H9 (cell line): ENCODE measurements around the gene RAPGEF6. TPM values are rescaled to one million over a fixed set of nuclear protein-coding genes. Genes with fewer than 3 reads are reported as not detected.

Experiments
- DNase-seq: peaks from one replicate; pipeline ENCODE4 v3.0.0-alpha.2; 2017
- H2AFZ ChIP-seq: one replicate; pipeline ENCODE4 v1.6.1; 2013; ENCODE audit warnings: mild to moderate bottlenecking, low read length, control low read depth, moderate library complexity
- H2AK5ac ChIP-seq: 2 replicates; pipeline ENCODE4 v1.6.1; 2013; ENCODE audit warnings: low read length, control low read depth, mixed read lengths; ENCODE audit not compliant: insufficient read length
- H2BK120ac ChIP-seq: one replicate; pipeline ENCODE4 v1.6.1; 2013; ENCODE audit warnings: low read depth, mild to moderate bottlenecking, low read length, control low read depth, inconsistent platforms; ENCODE audit not compliant: poor library complexity, severe bottlenecking
- H2BK12ac ChIP-seq: 2 replicates; pipeline ENCODE4 v1.6.1; 2013; ENCODE audit warnings: low read length, control low read depth, mixed read lengths, low read depth; ENCODE audit not compliant: insufficient read length
- H2BK15ac ChIP-seq: 2 replicates; pipeline ENCODE4 v1.6.1; 2013; ENCODE audit warnings: low read depth, low read length, control low read depth
- H2BK20ac ChIP-seq: one replicate; pipeline ENCODE4 v1.6.1; 2013; ENCODE audit warnings: low read depth, mild to moderate bottlenecking, low read length, control low read depth, inconsistent platforms; ENCODE audit not compliant: poor library complexity, severe bottlenecking
- H2BK5ac ChIP-seq: 2 replicates; pipeline ENCODE4 v1.6.1; 2013; ENCODE audit warnings: low read length, control low read depth, mixed read lengths; ENCODE audit not compliant: insufficient read length
- H3K14ac ChIP-seq: 2 replicates; pipeline ENCODE4 v1.6.1; 2013; ENCODE audit warnings: low read length, control low read depth; ENCODE audit not compliant: insufficient read depth
- H3K18ac ChIP-seq: 2 replicates; pipeline ENCODE4 v1.6.1; 2013; ENCODE audit warnings: low read depth, mild to moderate bottlenecking, mixed read lengths, low read length, control low read depth; ENCODE audit not compliant: insufficient read length
- H3K23ac ChIP-seq: 2 replicates; pipeline ENCODE4 v1.6.1; 2013; ENCODE audit warnings: low read length, control low read depth, mixed read lengths, low read depth; ENCODE audit not compliant: insufficient read length
- H3K23me2 ChIP-seq: 2 replicates; pipeline ENCODE4 v1.6.1; 2013; ENCODE audit warnings: low read depth, mild to moderate bottlenecking, mixed read lengths, low read length, control low read depth; ENCODE audit not compliant: insufficient read length, poor library complexity, severe bottlenecking
- H3K27ac ChIP-seq: 2 replicates; pipeline ENCODE4 v1.5.1; 2013; ENCODE audit warnings: low read length, control low read depth, mixed read lengths, low read depth; ENCODE audit not compliant: insufficient read length
- H3K27me3 ChIP-seq: 2 replicates; pipeline ENCODE4 v1.6.1; 2013; ENCODE audit warnings: low read length, control low read depth, inconsistent platforms; ENCODE audit not compliant: insufficient read depth
- H3K4ac ChIP-seq: 2 replicates; pipeline ENCODE4 v1.6.1; 2013; ENCODE audit warnings: low read depth, mild to moderate bottlenecking, control low read depth, inconsistent platforms, low read length, moderate library complexity
- H3K4me1 ChIP-seq: 2 replicates; pipeline ENCODE4 v1.6.1; 2013; ENCODE audit warnings: low read length, control low read depth, inconsistent platforms; ENCODE audit not compliant: insufficient read depth
- H3K4me2 ChIP-seq: 2 replicates; pipeline ENCODE4 v1.6.1; 2013; ENCODE audit warnings: low read length, control low read depth, mixed read lengths; ENCODE audit not compliant: insufficient read length, insufficient read depth
- H3K56ac ChIP-seq: 2 replicates; pipeline ENCODE4 v1.6.1; 2013; ENCODE audit warnings: low read depth, mild to moderate bottlenecking, mixed read lengths, low read length, control low read depth; ENCODE audit not compliant: insufficient read length
- H3K79me1 ChIP-seq: 2 replicates; pipeline ENCODE4 v1.6.1; 2013; ENCODE audit warnings: low read depth, mild to moderate bottlenecking, moderate library complexity, low read length, control low read depth, inconsistent platforms; ENCODE audit not compliant: insufficient read depth, poor library complexity, severe bottlenecking
- H3K79me2 ChIP-seq: 2 replicates; pipeline ENCODE4 v1.6.1; 2013; ENCODE audit warnings: low read length, control low read depth, inconsistent platforms; ENCODE audit not compliant: insufficient read depth
- H3K9ac ChIP-seq: 2 replicates; pipeline ENCODE4 v1.6.1; 2013; ENCODE audit warnings: low read length, control low read depth, mixed read lengths; ENCODE audit not compliant: insufficient read length; ENCODE audit errors: extremely low read depth
- H3K9me3 ChIP-seq: one replicate; pipeline ENCODE4 v1.6.1; 2013; ENCODE audit warnings: low read depth, low read length, inconsistent platforms; ENCODE audit not compliant: control insufficient read depth
- H3T11ph ChIP-seq: one replicate; pipeline ENCODE4 v1.6.1; 2013; ENCODE audit warnings: mild to moderate bottlenecking, low read length, control low read depth, inconsistent platforms
- H4K20me1 ChIP-seq: one replicate; pipeline ENCODE4 v1.6.1; 2013; ENCODE audit not compliant: control insufficient read depth, insufficient read length, insufficient read depth
- H4K5ac ChIP-seq: 2 replicates; pipeline ENCODE4 v1.6.1; 2013; ENCODE audit warnings: low read depth, mild to moderate bottlenecking, mixed read lengths, low read length, control low read depth; ENCODE audit not compliant: insufficient read length
- H4K8ac ChIP-seq: replicated peaks from 2 replicates; pipeline ENCODE4 v1.6.1; 2013; ENCODE audit warnings: low read length, control low read depth, mixed read lengths, low read depth; ENCODE audit not compliant: insufficient read length
- H4K91ac ChIP-seq: 2 replicates; pipeline ENCODE4 v1.6.1; 2013; ENCODE audit warnings: low read depth, mild to moderate bottlenecking, moderate library complexity, mixed read lengths, low read length, control low read depth; ENCODE audit not compliant: insufficient read length
- H3K27ac Mint-ChIP-seq, 3 experiments: 2 replicates in 2 of 3; 3 replicates in 1 of 3; pipeline ENCODE4 v1.8.0; 2020 to 2021; ENCODE audit warnings: mixed read lengths in 3 of 3, mild to moderate bottlenecking in 1 of 3, moderate library complexity in 1 of 3
- H3K27me3 Mint-ChIP-seq: 2 replicates; pipeline ENCODE4 v1.8.0; 2021; ENCODE audit warnings: low read depth, mild to moderate bottlenecking, moderate library complexity, mixed read lengths
- H3K36me3 Mint-ChIP-seq, 3 experiments: 2 replicates in 2 of 3; 3 replicates in 1 of 3; pipeline ENCODE4 v1.8.0; 2020 to 2021; ENCODE audit warnings: low read depth in 3 of 3, mixed read lengths in 3 of 3; ENCODE audit not compliant: insufficient read depth in 1 of 3
- H3K4me1 Mint-ChIP-seq, 2 experiments: 2 replicates each; pipeline ENCODE4 v1.8.0; 2020; ENCODE audit warnings: mixed read lengths in 2 of 2
- H3K4me3 Mint-ChIP-seq, 2 experiments: 2 replicates in 1 of 2; 3 replicates in 1 of 2; pipeline ENCODE4 v1.8.0; 2020 to 2021; ENCODE audit warnings: mild to moderate bottlenecking in 2 of 2, mixed read lengths in 2 of 2, moderate library complexity in 1 of 2
- H3K9me3 Mint-ChIP-seq, 2 experiments: 2 replicates in 1 of 2; 3 replicates in 1 of 2; pipeline ENCODE4 v1.8.0; 2020; ENCODE audit warnings: mild to moderate bottlenecking in 2 of 2, mixed read lengths in 2 of 2, moderate library complexity in 1 of 2
- CTCF ChIP-seq: fragments of 200-600 bp; sonication (generic); conservative IDR thresholded peaks from 3 replicates; pipeline ENCODE4 v1.8.0; 2021; ENCODE audit warnings: antibody characterized with exemption, mild to moderate bottlenecking
- total RNA-seq: library from RNA; stranded (reverse); gene quantifications from 2 replicates; pipeline ENCODE4 v1.2.1, GENCODE V29; 2021

The RAPGEF6 gene
- total RNA-seq, 1 experiment from 2014 or later = 19.7 TPM

- no peak overlapping the region for H3K4ac ChIP-seq
- H3K27me3 ChIP-seq = no peaks in the 10 kb centered on the region
- Mint-ChIP-seq H3K9me3 (no peaks in the 10 kb centered on the region), H3K27me3 (no peaks in the 10 kb centered on the region), H3K4me1 (peaks cover 7 to 8% of the 10 kb centered on the region in 2 experiments), H3K27ac (no peak overlapping the region), H3K4me3 (no peak overlapping the region), H3K36me3 (peaks cover 3 to 25% (median 16%) of the 10 kb centered on the region in 3 experiments; a peak in 4 of 7 replicates)
- H3T11ph ChIP-seq = no peak overlapping the region
- no peak overlapping the region for H3K9ac ChIP-seq
- H3K9me3 ChIP-seq = no peaks in the 10 kb centered on the region
- H3K27ac ChIP-seq = no peak overlapping the region
- no peak overlapping the region for H2AK5ac ChIP-seq
- H2AFZ ChIP-seq = no peak overlapping the region
- no peak overlapping the region for H3K14ac ChIP-seq
- H2BK15ac ChIP-seq = no peak overlapping the region
- no peak overlapping the region for H3K18ac ChIP-seq
- H4K20me1 ChIP-seq = no peaks in the 10 kb centered on the region
- no peak overlapping the region for H2BK5ac ChIP-seq
- H3K23me2 ChIP-seq = no peaks in the 10 kb centered on the region
- no peak overlapping the region for H3K56ac ChIP-seq
- no peak overlapping the region for H2BK12ac ChIP-seq
- no peak overlapping the region for H2BK20ac ChIP-seq
- no peak for TF ChIP-seq CTCF
- no peaks in the 10 kb centered on the region; the same call in 1 of the 2 replicates for H3K4me1 ChIP-seq
- H4K8ac ChIP-seq = no peak overlapping the region
- no peak overlapping the region for H3K4me2 ChIP-seq
- H3K23ac ChIP-seq = no peak overlapping the region
- no peak for DNase-seq
- H4K91ac ChIP-seq = no peak overlapping the region
- no peak overlapping the region for H4K5ac ChIP-seq
- no peaks in the 10 kb centered on the region for H3K79me1 ChIP-seq
- H2BK120ac ChIP-seq = no peak overlapping the region
- no peaks in the 10 kb centered on the region for H3K79me2 ChIP-seq
Observed at GRCh38 chr5:131671409-131671808, 36.4 kb upstream of the RAPGEF6 start.
